ENCODE results near the gene FYCO1.

DNA sequence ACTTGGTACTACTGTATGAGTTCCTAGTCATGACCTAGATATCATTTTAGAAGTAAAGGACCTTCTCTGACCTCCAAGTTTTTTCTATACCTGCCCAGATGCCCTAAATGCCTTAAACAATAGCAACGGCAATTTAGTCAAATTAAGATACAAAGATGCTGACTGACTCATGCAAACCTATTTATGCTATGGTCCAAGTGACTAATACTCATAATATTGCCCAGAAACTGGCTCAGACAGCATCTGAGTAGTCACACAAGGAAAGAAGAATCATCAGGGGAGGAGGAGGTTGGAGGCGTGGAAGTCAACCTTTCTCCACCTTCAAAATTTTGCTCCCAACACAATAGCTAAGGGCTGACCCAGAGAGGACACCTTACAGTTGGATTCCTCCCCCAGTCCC lies 6.8 kb downstream of the FYCO1 start:
- TF ChIP-seq, protein P1, sequence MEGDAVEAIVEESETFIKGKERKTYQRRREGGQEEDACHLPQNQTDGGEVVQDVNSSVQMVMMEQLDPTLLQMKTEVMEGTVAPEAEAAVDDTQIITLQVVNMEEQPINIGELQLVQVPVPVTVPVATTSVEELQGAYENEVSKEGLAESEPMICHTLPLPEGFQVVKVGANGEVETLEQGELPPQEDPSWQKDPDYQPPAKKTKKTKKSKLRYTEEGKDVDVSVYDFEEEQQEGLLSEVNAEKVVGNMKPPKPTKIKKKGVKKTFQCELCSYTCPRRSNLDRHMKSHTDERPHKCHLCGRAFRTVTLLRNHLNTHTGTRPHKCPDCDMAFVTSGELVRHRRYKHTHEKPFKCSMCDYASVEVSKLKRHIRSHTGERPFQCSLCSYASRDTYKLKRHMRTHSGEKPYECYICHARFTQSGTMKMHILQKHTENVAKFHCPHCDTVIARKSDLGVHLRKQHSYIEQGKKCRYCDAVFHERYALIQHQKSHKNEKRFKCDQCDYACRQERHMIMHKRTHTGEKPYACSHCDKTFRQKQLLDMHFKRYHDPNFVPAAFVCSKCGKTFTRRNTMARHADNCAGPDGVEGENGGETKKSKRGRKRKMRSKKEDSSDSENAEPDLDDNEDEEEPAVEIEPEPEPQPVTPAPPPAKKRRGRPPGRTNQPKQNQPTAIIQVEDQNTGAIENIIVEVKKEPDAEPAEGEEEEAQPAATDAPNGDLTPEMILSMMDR (conservative IDR thresholded peaks at IDR 0.05; ENCODE audit: low read length): no peak
- TF ChIP-seq EZH2phosphoT487 (IDR thresholded peaks at IDR 0.05; ENCODE audit: borderline replicate concordance, low read depth, low read length): no peak

Measured in OCI-LY7 (cell line).